ENCODE measurements around the gene RBM42.
"Not testable (repeated sequence)": the region's sequence is repeated elsewhere in the genome, so short reads cannot be mapped to it uniquely, and the experiment has no call there.

RBM42 gene

DNA sequence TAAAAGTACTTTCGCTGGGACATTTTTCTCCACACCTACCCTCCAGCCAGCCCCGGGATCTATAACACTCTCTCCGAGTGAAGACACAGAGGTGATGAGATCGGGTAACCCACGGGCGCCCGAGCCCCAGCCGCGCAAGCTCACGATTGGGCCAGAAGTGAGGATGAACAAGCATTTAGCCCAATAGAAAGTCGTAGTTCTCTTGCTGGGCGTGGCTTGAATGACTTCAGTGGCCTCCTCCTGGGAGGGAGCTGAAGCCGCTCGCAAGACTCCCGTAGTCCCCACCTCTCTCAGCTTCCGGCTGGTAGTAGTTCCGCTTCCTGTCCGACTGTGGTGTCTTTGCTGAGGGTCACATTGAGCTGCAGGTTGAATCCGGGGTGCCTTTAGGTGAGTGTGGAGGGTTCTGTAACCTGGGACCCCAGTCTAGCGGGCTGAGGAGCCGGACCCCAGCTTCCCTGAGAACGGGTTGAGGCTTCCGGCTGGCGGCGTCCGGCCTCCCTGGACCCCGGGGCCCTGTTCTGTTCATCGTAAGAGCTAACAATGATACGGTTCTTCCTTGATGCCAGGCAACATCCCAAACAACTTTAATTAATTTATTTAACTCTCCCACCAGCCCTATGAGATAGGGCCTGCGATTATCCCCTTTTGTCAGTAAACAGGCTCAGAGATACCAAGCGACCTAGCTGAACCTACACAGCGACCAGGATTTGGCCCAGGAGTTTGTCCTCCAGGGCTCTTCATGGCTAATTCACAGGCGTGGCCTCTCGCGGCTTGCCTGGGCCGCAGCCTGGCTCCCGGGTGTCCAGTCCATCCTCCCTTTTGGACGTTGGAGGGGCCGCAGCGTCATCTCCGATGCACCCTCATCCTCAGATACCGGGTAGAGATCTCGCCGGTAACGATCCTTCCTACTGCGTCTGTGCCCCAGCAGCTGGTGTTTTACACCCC is 19.5 kb downstream of the RBM42 start, which contains the start of gene COX6B1:
COX6B1 (plus strand) TSS at position 307 of the 945 bp plus-strand sequence. CDS start 2,921 bp downstream, outside the sequence.
- peak; percentile 91 for DNase-seq (ENCODE audit: low spot score)
- peak; percentile 85 for FAIRE-seq

GRCh38 chr19:35650581-35650980 is 21.7 kb downstream of the RBM42 start:
- DNase-seq (ENCODE audit: low spot score) (no peak), FAIRE-seq (no peak)

- FAIRE-seq; DNase-seq (ENCODE audit: low spot score): not testable (repeated sequence)
Observed at GRCh38 chr19:35654828-35655227, 26.0 kb downstream of the RBM42 start.

DNA sequence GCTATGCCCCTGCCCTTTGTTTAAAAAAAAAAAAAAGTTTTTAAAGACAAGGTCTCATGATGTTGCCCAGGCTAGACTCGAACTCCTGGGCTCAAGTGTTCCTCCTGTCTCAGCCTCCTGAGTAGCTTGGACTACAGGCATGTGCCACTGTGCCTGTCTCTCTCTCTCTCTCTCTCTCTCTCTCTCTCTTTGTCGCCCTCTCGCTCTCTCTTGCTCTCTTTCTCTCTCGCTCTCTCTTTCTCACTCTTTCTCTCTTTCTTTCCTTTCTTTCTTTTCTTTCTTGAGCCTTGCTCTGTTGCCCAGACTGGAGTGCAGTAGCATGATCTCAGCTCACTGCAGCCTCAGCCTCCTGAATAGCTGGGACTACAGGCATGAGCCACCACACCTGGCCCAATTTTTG is 26.8 kb downstream of the RBM42 start:
- FAIRE-seq: no peak

GRCh38 chr19:35656700-35657099 is 27.9 kb downstream of the RBM42 start:
- DNase-seq (ENCODE audit: low spot score) (no peak), FAIRE-seq (no peak)

More for the DNA sequence above, 26.8 kb downstream of the RBM42 start:
- DNase-seq (ENCODE audit: low spot score): no peak

GRCh38 chr19:35657904-35658700 is 29.3 kb downstream of the RBM42 start:
- FAIRE-seq: no peak

DNA sequence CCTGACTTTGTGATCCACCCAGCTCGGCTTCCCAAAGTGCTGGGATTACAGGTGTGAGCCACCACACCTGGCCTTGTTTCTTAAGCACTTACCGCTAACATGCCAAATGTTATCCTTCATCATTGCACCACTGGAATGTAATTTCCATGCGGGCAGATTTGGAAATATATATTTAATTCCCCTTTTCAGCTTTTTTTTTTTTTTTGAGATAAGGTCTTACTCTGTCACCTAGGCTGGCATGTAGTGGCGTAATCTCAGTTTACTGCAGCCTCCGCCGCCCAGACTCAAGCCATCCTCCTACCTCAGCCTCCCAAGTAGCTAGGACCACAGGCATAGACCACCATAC is 33.1 kb downstream of the RBM42 start:
- FAIRE-seq (no peak), DNase-seq (ENCODE audit: low spot score) (no peak)

More at GRCh38 chr19:35657904-35658700, 29.3 kb downstream of the RBM42 start:
- no peak for DNase-seq (ENCODE audit: low spot score)

DNA sequence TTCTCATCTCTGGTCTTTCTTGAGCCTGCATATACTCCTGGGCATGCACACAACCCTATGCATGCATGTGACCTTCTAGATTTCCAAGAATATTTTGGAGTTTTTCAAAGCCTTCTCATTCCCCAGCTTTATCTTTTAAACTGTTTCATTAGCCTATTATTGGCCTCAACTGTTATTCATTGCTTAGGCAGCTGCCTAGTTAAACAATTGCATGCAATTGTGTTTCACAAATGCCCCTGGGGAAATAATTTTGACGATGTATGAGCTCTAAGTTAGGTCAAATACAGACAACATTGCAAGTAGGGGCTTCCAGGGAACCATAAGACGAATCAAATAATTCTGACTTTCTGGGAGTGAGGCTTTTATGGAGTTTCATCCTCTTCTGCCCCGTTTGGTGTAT is 35.1 kb downstream of the RBM42 start:
- no peak for DNase-seq (ENCODE audit: low spot score)
- FAIRE-seq: no peak

- no peak for FAIRE-seq
Observed at GRCh38 chr19:35665157-35665556, 36.3 kb downstream of the RBM42 start.

GRCh38 chr19:35665604-35666003 is 36.8 kb downstream of the RBM42 start:
- no peak for FAIRE-seq

More at GRCh38 chr19:35665157-35665556, 36.3 kb downstream of the RBM42 start:
- no peak for DNase-seq (ENCODE audit: low spot score)

GRCh38 chr19:35666251-35666913 is 37.5 kb downstream of the RBM42 start, which contains the start of gene UPK1A:
UPK1A (plus strand) TSS chr19:35666517; CDS start chr19:35666813, 296 bp downstream.
- FAIRE-seq: no peak
- DNase-seq (ENCODE audit: low spot score): no peak

More at GRCh38 chr19:35665604-35666003, 36.8 kb downstream of the RBM42 start:
- DNase-seq (ENCODE audit: low spot score): no peak

DNA sequence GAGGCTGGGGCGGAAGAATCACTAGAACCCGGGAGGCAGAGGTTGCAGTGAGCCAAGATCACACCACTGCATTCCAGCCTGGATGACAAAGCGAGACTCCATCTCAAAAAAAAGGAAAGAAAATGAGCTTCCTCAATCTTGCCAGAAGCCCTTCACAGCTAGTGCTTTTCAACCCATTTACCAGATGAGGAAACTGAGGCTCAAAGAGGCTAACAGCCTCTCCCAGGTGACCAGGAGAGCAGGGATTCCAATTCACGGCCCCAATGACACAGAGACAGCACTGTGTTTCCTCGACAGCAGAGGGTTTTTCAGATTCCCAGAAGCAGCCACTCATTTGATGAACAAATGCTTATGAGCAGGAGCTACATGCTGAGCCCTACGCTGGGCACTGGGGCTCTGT is 40.7 kb downstream of the RBM42 start:
- DNase-seq (ENCODE audit: low spot score): no peak
- no peak for FAIRE-seq

GRCh38 chr19:35669974-35670373 is 41.1 kb downstream of the RBM42 start:
- no peak for DNase-seq (ENCODE audit: low spot score)

GRCh38 chr19:35670686-35671085 is 41.9 kb downstream of the RBM42 start:
- FAIRE-seq (no peak), DNase-seq (ENCODE audit: low spot score) (no peak)

More at GRCh38 chr19:35669974-35670373, 41.1 kb downstream of the RBM42 start:
- no peak for FAIRE-seq

DNA sequence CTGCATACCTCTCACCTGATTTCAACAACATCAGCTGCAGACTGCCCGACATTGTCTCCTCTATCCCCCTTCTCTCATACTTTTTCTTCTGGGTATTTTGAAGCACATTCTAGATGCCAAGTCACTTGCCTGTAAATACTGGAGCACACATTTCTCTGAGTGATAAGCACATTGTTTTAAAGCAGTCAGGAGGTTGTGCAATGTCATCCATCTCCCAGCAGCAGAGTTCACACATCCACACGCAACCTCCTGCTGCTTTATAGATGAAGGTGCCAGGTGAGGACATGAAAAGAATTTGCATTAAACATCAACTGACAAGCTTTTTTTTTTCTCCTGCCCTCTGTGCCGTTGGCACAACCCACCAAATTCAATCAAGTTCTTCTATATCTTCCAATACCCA is 43.0 kb downstream of the RBM42 start:
- DNase-seq (ENCODE audit: low spot score) (no peak), FAIRE-seq (no peak)

DNA sequence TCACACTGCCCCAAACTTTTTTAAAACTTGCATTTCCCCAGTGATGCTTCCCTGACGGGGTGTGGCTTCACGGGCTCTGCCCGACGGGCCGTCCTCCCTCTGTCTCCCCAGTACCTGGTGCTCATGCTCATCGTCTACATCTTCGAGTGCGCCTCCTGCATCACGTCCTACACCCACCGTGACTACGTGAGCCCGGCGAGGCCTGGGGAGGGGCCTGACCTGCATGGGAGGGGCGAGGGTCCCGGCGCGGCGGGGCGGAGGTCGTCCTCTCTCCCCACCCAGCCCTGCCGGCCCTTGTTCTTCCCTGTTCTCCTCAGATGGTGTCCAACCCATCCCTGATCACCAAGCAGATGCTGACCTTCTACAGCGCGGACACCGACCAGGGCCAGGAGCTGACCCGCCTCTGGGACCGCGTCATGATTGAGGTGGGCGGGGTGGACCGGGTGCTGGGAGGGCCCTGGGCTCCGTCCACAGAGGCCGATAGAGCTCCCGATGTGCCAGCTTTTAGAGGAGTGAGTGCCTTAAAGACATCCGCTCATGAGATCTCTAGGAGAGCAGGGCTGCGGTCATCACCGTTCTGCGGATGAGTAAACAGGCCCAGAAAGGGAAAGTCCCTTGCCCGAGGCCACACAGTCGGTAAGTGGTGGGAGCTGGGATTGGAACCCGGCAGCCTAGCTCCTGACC is 44.4 kb downstream of the RBM42 start:
- FAIRE-seq (peak; percentile 44), DNase-seq (ENCODE audit: low spot score) (peak; percentile 70)

- no peak for DNase-seq (ENCODE audit: low spot score)
- FAIRE-seq: no peak
Observed at GRCh38 chr19:35675589-35676140, 46.8 kb downstream of the RBM42 start.

Measured in RCC 7860 (cell line).